ENCODE results near the gene THBS2. TPM values are rescaled to one million over a fixed set of nuclear protein-coding genes. Genes with fewer than 3 reads are reported as not detected.

Gene THBS2
- total RNA-seq, 2 experiments from 2014 or later: not detected

DNA sequence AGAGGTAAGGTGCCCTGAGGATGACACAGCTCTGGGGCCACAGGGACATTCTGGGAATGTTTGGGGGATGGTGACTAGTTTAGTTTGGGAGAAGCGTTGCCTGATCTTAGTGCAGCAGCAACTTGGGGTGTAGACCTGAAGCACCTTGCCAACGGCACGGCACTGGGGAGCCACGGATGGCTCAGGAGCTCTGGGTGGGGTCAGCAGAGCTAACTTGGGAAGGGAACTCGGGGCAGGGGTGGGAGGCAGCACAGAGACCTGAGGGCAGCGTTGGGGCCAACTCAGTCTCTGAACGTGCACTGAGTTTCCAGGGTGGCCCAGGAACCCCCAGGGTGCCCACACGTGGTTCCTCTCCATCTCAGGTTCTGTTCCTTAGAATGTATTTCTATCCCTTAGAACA, 14.9 kb downstream of the THBS2 start:
- TF ChIP-seq, protein P1, sequence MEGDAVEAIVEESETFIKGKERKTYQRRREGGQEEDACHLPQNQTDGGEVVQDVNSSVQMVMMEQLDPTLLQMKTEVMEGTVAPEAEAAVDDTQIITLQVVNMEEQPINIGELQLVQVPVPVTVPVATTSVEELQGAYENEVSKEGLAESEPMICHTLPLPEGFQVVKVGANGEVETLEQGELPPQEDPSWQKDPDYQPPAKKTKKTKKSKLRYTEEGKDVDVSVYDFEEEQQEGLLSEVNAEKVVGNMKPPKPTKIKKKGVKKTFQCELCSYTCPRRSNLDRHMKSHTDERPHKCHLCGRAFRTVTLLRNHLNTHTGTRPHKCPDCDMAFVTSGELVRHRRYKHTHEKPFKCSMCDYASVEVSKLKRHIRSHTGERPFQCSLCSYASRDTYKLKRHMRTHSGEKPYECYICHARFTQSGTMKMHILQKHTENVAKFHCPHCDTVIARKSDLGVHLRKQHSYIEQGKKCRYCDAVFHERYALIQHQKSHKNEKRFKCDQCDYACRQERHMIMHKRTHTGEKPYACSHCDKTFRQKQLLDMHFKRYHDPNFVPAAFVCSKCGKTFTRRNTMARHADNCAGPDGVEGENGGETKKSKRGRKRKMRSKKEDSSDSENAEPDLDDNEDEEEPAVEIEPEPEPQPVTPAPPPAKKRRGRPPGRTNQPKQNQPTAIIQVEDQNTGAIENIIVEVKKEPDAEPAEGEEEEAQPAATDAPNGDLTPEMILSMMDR (IDR thresholded peaks at IDR 0.05): no peak
- H3K4me1 Mint-ChIP-seq (ENCODE audit: low read depth): no peaks in the 10 kb centered on the region
- H3K4me3 Mint-ChIP-seq: no peak overlapping the region
- no peaks in the 10 kb centered on the region for H3K27me3 Mint-ChIP-seq
- ChIA-PET CTCF (no interaction called here), POLR2A (no interaction called here)
- H3K9me3 Mint-ChIP-seq: peaks cover 2% of the 10 kb centered on the region
- ATAC-seq (no peak), DNase-seq (no peak)
- no peak overlapping the region for H3K27ac Mint-ChIP-seq
- intact Hi-C loops (cut with micrococcal nuclease): no loop called here
- H3K36me3 Mint-ChIP-seq (ENCODE audit: low read depth): no peaks in the 10 kb centered on the region

DNA sequence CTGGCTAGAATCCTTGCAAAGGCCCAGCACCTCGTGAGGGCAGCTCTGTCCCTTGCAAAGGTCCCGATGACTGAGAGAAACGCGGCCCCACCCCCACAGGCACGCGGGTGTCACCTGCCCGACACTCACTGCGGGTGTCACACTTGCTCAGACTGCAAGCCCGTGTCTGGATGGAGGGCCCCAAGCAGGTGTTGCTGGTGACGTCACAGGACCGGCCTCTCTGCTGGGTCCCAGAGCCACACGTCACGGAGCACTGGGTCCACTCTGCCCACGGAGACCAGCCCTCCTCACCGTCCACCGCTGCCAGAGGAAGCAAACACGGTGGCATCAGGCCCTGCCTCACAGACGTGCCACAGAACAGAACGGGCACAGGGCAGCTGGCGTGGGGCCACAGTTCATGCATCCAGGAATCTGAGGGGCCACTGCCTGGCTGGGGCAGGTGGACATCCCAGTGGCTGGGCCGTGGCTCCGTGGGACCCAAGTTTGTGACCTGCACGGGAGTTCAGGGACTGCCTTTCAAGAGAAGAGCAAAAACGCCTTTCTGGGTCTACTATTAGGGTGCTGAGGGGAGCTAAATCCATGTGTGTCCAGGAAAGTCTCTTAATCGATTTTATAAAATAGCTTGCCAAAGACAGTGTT, 16.0 kb downstream of the THBS2 start:
- DNase-seq (no peak), ATAC-seq (no peak)
- intact Hi-C loops (cut with micrococcal nuclease): no loop called here
- Mint-ChIP-seq H3K27ac (no peak overlapping the region), H3K27me3 (no peaks in the 10 kb centered on the region), H3K4me1 (ENCODE audit: low read depth) (no peaks in the 10 kb centered on the region), H3K9me3 (peaks cover 9% of the 10 kb centered on the region), H3K4me3 (no peak overlapping the region), H3K36me3 (ENCODE audit: low read depth) (no peaks in the 10 kb centered on the region)
- POLR2A ChIA-PET: no interaction called here
- CTCF ChIA-PET: no interaction called here
- TF ChIP-seq, protein P1 (IDR thresholded peaks at IDR 0.05): no peak

DNA sequence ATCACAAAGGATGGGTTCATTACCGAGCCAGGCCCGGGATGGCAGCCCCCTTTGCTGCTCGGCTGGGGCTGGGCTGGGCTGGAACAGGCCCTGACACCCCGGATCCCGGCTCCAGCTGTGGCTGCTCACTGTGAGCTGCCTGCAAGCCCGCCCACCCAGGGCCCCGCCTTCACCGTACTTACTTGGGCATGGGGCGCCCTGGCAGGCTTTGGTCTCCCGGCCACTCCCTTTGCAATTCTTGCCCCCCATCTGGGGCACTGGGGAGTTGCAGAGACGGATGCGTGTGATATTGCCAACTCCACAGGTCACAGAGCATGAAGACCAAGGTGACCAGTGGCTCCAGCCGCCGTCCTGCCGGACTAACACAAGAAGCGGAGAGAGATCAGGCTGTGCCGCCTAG, 16.7 kb downstream of the THBS2 start:
- ATAC-seq: no peak
- CTCF ChIA-PET: no interaction called here

DNA sequence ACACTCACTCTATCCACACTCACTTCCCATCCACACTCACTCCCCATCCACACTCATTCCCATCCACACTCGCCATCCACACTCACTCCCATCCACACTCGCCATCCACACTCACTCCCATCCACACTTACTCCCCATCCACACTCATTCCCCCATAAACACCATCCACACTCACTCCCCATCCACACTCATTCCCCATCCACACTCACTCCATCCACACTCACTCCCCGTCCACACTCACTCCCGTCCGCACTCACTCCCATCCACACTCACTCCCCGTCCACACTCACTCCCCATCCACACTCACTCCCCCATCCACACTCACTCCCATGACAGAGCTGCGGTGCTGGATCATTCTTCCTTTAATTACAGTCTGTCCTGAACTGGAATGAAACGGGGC, 17.1 kb downstream of the THBS2 start:
- ChIA-PET CTCF (no interaction called here), POLR2A (no interaction called here)
- H3K4me1 Mint-ChIP-seq (ENCODE audit: low read depth): no peaks in the 10 kb centered on the region
- TF ChIP-seq, protein P1 (IDR thresholded peaks at IDR 0.05): no peak
- intact Hi-C loops (cut with micrococcal nuclease): no loop called here
- no peaks in the 10 kb centered on the region for H3K36me3 Mint-ChIP-seq (ENCODE audit: low read depth)
- no peak overlapping the region for H3K27ac Mint-ChIP-seq
- no peak overlapping the region for H3K4me3 Mint-ChIP-seq
- DNase-seq (no peak), ATAC-seq (no peak)
- no peaks in the 10 kb centered on the region for H3K27me3 Mint-ChIP-seq
- peaks cover 9% of the 10 kb centered on the region for H3K9me3 Mint-ChIP-seq

More for the DNA sequence above, 16.7 kb downstream of the THBS2 start:
- no peak for DNase-seq
- TF ChIP-seq, protein P1 (IDR thresholded peaks at IDR 0.05): no peak
- Mint-ChIP-seq H3K27me3 (no peaks in the 10 kb centered on the region), H3K4me3 (no peak overlapping the region), H3K27ac (no peak overlapping the region), H3K9me3 (peaks cover 9% of the 10 kb centered on the region), H3K36me3 (ENCODE audit: low read depth) (no peaks in the 10 kb centered on the region), H3K4me1 (ENCODE audit: low read depth) (no peaks in the 10 kb centered on the region)
- POLR2A ChIA-PET: no interaction called here
- intact Hi-C loops (cut with micrococcal nuclease): no loop called here

DNA sequence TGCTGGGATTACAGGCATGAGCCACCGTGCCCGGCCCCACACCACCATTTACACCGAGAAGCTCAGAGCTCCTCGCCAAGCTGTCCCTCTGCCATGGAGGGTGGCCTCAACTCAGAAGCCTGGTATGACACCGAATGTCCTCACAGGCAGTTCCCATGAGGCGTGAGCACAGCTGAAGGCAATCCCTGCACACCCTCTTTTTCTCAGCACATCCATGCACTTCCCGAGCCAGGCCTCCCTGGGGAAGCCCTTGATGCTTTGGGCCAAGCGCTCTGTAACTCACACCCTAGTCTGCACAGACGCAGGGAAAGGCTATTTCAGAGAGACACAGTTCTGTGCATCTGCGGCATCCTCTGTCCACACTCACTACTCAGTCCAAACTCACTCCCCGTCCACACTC, 18.4 kb downstream of the THBS2 start:
- no peak overlapping the region for H3K27ac Mint-ChIP-seq

More for the DNA sequence above, 18.4 kb downstream of the THBS2 start:
- Mint-ChIP-seq H3K4me1 (ENCODE audit: low read depth) (no peaks in the 10 kb centered on the region), H3K9me3 (peaks cover 9% of the 10 kb centered on the region), H3K4me3 (no peak overlapping the region), H3K27me3 (no peaks in the 10 kb centered on the region), H3K36me3 (ENCODE audit: low read depth) (no peaks in the 10 kb centered on the region)
- no peak for ATAC-seq
- no peak for DNase-seq
- TF ChIP-seq, protein P1 (IDR thresholded peaks at IDR 0.05): no peak
- POLR2A ChIA-PET: no interaction called here
- CTCF ChIA-PET: no interaction called here
- intact Hi-C loops (cut with micrococcal nuclease): no loop called here
